HG03280 (cell line): ENCODE measurements around the gene CIAO1.
"Not testable (repeated sequence)": the region's sequence is repeated elsewhere in the genome, so short reads cannot be mapped to it uniquely, and the experiment has no call there.

ENCODE experiments used
- ATAC-seq: cut with Tn5 transposase; IDR thresholded peaks from one replicate; pipeline ENCODE4 v1.9.1; 2021; ENCODE audit warnings: mild to moderate bottlenecking, moderate library complexity; ENCODE audit not compliant: unreplicated experiment

Gene CIAO1

DNA sequence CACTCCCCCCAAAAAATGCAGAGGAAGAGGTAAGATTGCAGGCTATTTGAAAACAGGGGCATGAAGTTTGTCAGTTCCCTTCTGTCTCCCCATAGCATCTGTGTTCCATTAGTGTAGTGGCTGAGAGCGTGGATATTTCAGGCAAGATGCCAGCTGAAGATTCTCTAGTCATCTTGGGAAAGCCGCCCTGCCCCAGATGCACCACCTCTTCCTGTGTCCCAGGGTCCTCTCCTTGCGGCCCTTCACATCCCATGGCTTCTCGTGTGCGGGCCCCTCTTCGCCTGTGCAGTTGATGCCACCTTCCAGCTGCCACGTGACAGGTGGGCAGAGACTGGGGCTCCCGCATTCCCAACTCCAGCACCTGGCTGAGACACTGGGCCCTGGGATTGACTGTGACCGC lies 16.4 kb upstream of the CIAO1 start:
- ATAC-seq: no peak

- ATAC-seq: no peak
Observed at GRCh38 chr2:96250188-96250587, 15.8 kb upstream of the CIAO1 start.

GRCh38 chr2:96251721-96252292 lies 14.2 kb upstream of the CIAO1 start:
- ATAC-seq: no peak

GRCh38 chr2:96252526-96252925 lies 13.5 kb upstream of the CIAO1 start:
- no peak for ATAC-seq

- no peak for ATAC-seq
Observed at GRCh38 chr2:96253006-96253405, 13.0 kb upstream of the CIAO1 start.

DNA sequence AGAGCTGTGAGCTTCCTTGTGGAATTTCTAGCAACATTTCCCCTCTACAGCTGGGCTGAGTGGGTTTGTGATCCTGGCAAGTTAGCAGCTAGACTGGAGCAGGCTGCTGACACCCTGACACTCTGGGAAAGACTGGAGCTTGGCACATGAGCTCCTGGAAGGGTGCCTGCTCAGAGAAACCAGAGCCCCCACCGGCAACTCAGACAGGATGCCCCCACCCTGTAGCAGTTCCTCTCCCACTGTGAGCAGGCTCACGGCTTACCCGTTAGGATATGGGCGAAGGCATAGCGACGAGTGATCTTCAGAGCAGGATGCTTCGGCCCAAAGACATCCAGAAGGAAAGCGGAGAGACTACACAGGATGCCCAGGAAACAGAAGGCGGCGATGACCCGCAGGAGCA lies 11.5 kb upstream of the CIAO1 start:
- ATAC-seq: no peak

- ATAC-seq: no peak
Observed at GRCh38 chr2:96256611-96257113, 9.4 kb upstream of the CIAO1 start.

DNA sequence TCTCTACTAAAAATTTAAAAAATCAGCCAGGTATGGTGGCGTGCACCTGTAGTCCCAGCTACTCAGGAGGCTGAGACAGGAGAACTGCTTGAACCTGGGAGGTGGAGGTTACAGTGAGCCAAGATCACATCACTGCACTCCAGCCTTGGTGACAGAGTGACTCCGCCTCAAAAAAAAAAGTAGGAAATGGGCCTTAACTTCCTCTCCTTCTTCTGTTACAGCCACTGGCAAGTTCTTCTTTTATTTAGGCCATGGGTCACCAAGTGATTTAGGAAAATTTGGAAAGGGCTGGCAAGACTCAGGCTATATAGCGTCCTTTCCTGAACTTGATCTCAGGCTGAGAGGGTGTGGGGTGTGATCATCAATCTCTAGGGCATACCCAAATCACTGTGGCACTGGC lies 8.3 kb upstream of the CIAO1 start:
- ATAC-seq: not testable (repeated sequence)

- no peak for ATAC-seq
Observed at GRCh38 chr2:96258166-96259022, 7.6 kb upstream of the CIAO1 start.

- ATAC-seq: no peak
Observed at GRCh38 chr2:96259497-96259921, 6.5 kb upstream of the CIAO1 start.

DNA sequence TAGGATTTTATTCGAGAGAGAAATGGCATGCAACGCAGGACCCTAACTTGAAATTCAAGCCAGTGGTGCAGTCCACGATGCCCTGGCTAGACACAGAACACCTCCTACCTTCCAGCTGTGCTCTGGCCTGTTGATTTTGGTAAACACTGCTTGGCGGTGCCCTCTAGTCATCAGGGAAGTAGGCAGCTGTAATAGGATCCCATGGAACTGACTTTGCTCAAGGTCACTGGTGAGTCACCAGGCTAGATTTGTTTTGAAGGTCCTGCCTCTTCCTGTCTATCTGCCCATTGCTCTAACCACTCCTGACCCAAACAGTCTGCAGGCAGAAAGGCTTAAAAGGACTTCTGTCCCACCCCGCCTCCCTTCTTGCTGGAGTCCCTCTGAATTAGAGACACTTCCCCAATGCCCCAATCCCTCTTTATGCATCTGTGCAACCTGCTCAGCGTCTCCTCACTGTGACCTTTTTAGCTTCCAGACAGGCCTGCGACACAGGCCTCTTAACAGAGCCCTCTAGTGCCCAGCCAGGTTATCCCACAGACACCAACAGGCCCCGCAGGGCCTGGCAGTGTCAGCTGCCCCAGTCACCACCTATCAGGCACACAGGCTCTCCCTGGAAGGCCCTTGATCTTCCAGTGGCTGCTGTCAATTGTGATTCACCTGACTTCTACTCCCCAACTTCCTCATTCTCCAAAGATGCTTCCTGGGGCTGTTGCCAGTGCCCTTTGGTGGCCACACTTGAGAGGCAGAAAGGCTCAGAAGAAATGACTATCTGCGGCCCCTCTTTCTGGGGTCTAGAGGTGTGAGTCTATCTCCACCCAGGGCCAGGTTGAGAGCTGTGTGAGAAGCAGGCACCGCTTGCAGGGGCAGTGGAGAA lies 5.4 kb upstream of the CIAO1 start:
- ATAC-seq: no peak

- no peak for ATAC-seq
Observed at GRCh38 chr2:96261328-96262003, 4.6 kb upstream of the CIAO1 start.

- no peak for ATAC-seq
Observed at GRCh38 chr2:96262306-96262705, 3.7 kb upstream of the CIAO1 start.

- ATAC-seq: no peak
Observed at GRCh38 chr2:96264086-96264485, 1.9 kb upstream of the CIAO1 start.

DNA sequence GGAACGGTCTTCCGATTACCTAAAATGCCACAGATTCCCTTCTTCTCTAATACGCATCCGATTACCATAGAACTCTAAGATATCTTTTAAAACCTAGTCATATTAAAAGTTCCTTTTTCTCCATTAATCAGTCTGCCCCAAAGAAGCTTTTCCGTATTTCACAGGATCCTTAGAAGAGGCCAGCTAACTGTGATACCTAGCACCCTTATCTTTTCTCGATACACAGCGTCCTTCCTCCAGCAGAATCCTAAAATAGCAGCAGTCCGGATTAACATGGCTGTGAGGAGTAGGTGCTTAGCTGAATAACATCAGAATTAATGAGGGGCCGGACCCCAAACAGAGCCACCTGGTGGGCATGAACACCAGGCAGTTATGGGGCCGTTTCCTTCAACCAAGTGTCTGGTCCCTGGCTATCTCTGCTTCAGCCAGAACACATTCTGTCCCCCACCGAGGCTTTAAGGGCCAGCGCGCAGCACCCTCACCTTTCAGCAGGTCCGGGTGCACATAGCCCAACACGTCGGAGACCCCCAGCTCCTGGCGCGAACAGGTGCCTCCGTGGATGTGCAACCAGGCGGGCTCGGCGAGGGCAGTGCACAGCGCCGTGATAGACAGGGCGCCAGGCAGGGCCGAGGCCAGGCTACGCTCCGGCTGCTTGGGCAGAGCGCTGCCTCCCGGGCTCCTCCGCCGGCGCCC lies 1.2 kb upstream of the CIAO1 start:
- peak; percentile 3 for ATAC-seq

GRCh38 chr2:96265349-96265839 lies 631 bp upstream of the CIAO1 start:
- ATAC-seq: peak; percentile 14

GRCh38 chr2:96267159-96267971 lies 1.3 kb downstream of the CIAO1 start:
- ATAC-seq: no peak

DNA sequence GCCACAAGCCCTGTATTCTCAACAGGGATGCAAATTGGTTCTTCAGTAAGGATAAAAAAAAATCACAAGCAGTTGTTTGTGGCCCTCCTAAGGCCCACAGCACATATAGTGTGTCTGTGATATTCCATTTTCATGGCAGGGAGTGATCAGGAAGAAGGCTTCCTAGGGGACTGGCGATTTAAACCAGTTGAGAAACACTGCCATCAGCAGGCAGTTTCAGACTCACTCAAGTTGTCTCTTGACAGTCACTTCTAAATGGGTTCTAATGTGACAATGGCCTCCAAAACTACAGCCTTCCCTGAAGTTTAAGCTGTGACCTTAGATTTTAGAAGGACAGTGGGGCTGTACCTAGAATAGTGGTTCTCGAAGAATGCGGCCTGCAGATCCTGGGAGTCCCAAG lies 6.0 kb downstream of the CIAO1 start:
- ATAC-seq: no peak

DNA sequence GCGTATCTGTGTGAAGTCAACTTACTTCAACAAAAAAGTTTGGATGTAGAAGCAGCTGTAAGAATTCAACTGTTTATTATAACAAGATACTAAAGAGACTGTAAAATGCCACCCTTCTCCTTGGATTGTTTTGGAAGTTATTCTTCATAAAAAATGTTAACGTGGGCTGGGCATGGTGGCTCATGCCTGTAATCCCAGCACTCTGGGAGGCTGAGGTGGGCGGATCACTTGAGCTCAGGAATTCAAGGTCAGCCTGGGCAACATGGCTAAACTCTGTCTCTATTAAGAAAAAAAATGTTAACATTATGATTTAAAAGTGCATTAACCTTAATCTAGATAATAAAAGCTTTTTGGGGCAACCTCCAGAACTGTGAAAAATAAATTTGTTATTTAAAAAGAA lies 7.7 kb downstream of the CIAO1 start:
- no peak for ATAC-seq
